ENCODE results near the gene PDAP1. TPM values are rescaled to one million over a fixed set of nuclear protein-coding genes. Genes with fewer than 3 reads are reported as not detected.

PDAP1 gene
- total RNA-seq, 2 experiments from 2014 or later = 35.0 to 38.0 TPM

- H3K4me3 ChIP-seq (ENCODE audit: low read length) = no peak overlapping the region
- H3K4me1 ChIP-seq (ENCODE audit: insufficient read depth, low read length) = peaks cover 36% of the 10 kb centered on the region
- no peaks in the 10 kb centered on the region for H3K27me3 ChIP-seq (ENCODE audit: control insufficient read depth in 1 of 2, insufficient read depth in 2 of 2, low read length in 2 of 2)
- DNase-seq = no peak
- no peak overlapping the region for H3K4me3 Mint-ChIP-seq
- no peak overlapping the region for H3K27ac ChIP-seq (ENCODE audit: low read depth in 1 of 2, low read length in 2 of 2)
- ChIA-PET CTCF (no interaction called here), POLR2A (interaction anchor here (1.9 kb wide), 1 partner anchor 10 kb away, joined by 8 read pairs; no protein-coding TSS in a partner anchor)
- peaks cover 42% of the 10 kb centered on the region for H3K4me1 Mint-ChIP-seq (ENCODE audit: low read depth)
- H3K36me3 Mint-ChIP-seq (ENCODE audit: low read depth) = peaks cover 72% of the 10 kb centered on the region
- H3K9me3 ChIP-seq (ENCODE audit: control insufficient read depth in 1 of 2, insufficient read depth in 1 of 2, low read length in 2 of 2) = no peaks in the 10 kb centered on the region
- TF ChIP-seq, protein P1, sequence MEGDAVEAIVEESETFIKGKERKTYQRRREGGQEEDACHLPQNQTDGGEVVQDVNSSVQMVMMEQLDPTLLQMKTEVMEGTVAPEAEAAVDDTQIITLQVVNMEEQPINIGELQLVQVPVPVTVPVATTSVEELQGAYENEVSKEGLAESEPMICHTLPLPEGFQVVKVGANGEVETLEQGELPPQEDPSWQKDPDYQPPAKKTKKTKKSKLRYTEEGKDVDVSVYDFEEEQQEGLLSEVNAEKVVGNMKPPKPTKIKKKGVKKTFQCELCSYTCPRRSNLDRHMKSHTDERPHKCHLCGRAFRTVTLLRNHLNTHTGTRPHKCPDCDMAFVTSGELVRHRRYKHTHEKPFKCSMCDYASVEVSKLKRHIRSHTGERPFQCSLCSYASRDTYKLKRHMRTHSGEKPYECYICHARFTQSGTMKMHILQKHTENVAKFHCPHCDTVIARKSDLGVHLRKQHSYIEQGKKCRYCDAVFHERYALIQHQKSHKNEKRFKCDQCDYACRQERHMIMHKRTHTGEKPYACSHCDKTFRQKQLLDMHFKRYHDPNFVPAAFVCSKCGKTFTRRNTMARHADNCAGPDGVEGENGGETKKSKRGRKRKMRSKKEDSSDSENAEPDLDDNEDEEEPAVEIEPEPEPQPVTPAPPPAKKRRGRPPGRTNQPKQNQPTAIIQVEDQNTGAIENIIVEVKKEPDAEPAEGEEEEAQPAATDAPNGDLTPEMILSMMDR (IDR thresholded peaks at IDR 0.05) = no peak
- H3K27me3 Mint-ChIP-seq = no peaks in the 10 kb centered on the region
- H3K9me3 Mint-ChIP-seq = no peaks in the 10 kb centered on the region
- intact Hi-C loops (cut with DNase I, micrococcal nuclease) = loop anchor here in 1 of 2 experiments (10.0 kb wide), 1 partner anchor 78 kb away; the partner anchor contains the start of gene ARPC1A
- ATAC-seq (ENCODE audit: poor library complexity) = no peak
- H3K27ac Mint-ChIP-seq = peak overlapping the region; percentile 73
- peaks cover 59% of the 10 kb centered on the region for H3K36me3 ChIP-seq (ENCODE audit: insufficient read depth, low read length)
These were observed 5.5 kb downstream of the PDAP1 start for GRCh38 chr7:99402854-99403253.

- ATAC-seq (ENCODE audit: poor library complexity) = no peak
- peaks cover 83% of the 10 kb centered on the region for H3K36me3 ChIP-seq (ENCODE audit: insufficient read depth, low read length)
- CTCF ChIA-PET = no interaction called here
- no peak overlapping the region for H3K4me3 Mint-ChIP-seq
- H3K4me3 ChIP-seq (ENCODE audit: low read length) = no peak overlapping the region
- TF ChIP-seq, protein P1 (IDR thresholded peaks at IDR 0.05) = no peak
- no peaks in the 10 kb centered on the region for H3K27me3 Mint-ChIP-seq
- H3K4me1 ChIP-seq (ENCODE audit: insufficient read depth, low read length) = peaks cover 12% of the 10 kb centered on the region
- H3K27ac ChIP-seq (ENCODE audit: low read depth in 1 of 2, low read length in 2 of 2) = no peak overlapping the region
- intact Hi-C loops (cut with DNase I, micrococcal nuclease) = no loop called here
- POLR2A ChIA-PET = interaction anchor here (0.8 to 2.8 kb wide), 7 partner anchors 7 to 24 kb away, joined by 3 to 21 read pairs (median 4); partner anchors contain the start of genes BUD31 and PDAP1
- no peak for DNase-seq
- H3K4me1 Mint-ChIP-seq (ENCODE audit: low read depth) = peaks cover 23% of the 10 kb centered on the region
- H3K27ac Mint-ChIP-seq = peak overlapping the region; percentile 72
- no peaks in the 10 kb centered on the region for H3K9me3 ChIP-seq (ENCODE audit: control insufficient read depth in 1 of 2, insufficient read depth in 1 of 2, low read length in 2 of 2)
- H3K9me3 Mint-ChIP-seq = no peaks in the 10 kb centered on the region
- no peaks in the 10 kb centered on the region for H3K27me3 ChIP-seq (ENCODE audit: control insufficient read depth in 1 of 2, insufficient read depth in 2 of 2, low read length in 2 of 2)
- peaks cover 90% of the 10 kb centered on the region for H3K36me3 Mint-ChIP-seq (ENCODE audit: low read depth)
These were observed 8.8 kb downstream of the PDAP1 start for GRCh38 chr7:99399597-99399996.

- POLR2A ChIA-PET = interaction anchor here (0.8 to 2.8 kb wide), 6 partner anchors 8 to 67 kb away, joined by 3 to 21 read pairs (median 4); partner anchors contain the start of genes ATP5MF, BUD31 and PDAP1
- peaks cover 10% of the 10 kb centered on the region for H3K4me1 ChIP-seq (ENCODE audit: insufficient read depth, low read length)
- intact Hi-C loops (cut with DNase I, micrococcal nuclease) = no loop called here
- H3K27ac Mint-ChIP-seq = peak overlapping the region; percentile 72
- no peak overlapping the region for H3K4me3 Mint-ChIP-seq
- no peaks in the 10 kb centered on the region for H3K9me3 ChIP-seq (ENCODE audit: control insufficient read depth in 1 of 2, insufficient read depth in 1 of 2, low read length in 2 of 2)
- H3K4me3 ChIP-seq (ENCODE audit: low read length) = no peak overlapping the region
- TF ChIP-seq, protein P1 (IDR thresholded peaks at IDR 0.05) = no peak
- CTCF ChIA-PET = no interaction called here
- H3K27me3 ChIP-seq (ENCODE audit: control insufficient read depth in 1 of 2, insufficient read depth in 2 of 2, low read length in 2 of 2) = no peaks in the 10 kb centered on the region
- no peaks in the 10 kb centered on the region for H3K27me3 Mint-ChIP-seq
- DNase-seq (no peak), ATAC-seq (ENCODE audit: poor library complexity) (no peak)
- peaks cover 83% of the 10 kb centered on the region for H3K36me3 ChIP-seq (ENCODE audit: insufficient read depth, low read length)
- peaks cover 91% of the 10 kb centered on the region for H3K36me3 Mint-ChIP-seq (ENCODE audit: low read depth)
- peak overlapping the region in 1 of 2 donors; percentile 15 for H3K27ac ChIP-seq (ENCODE audit: low read depth in 1 of 2, low read length in 2 of 2)
- no peaks in the 10 kb centered on the region for H3K9me3 Mint-ChIP-seq
- H3K4me1 Mint-ChIP-seq (ENCODE audit: low read depth) = peaks cover 21% of the 10 kb centered on the region
These were observed 9.4 kb downstream of the PDAP1 start for GRCh38 chr7:99398891-99399445.
